ENCODE results near the gene SLC2A13.

DNA sequence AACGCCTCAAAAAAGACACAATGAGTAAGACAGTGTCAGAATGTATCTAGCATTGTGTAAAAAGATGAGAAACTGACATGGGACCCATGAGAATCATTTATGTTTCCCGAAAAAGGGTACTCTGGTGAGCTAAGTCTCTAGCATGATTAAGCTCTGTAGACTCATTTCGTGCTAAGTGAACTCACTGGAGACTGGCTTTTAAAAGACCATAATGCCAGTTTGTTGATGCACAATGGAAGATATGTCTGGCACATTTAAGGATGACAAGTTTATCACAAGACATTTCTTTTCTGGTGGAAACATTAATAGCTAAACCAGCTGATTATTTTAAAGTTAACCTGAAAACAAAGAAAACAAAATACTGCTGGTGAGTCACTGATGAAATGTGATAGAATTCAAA lies 233.5 kb downstream of the SLC2A13 start:
- no peak for TF ChIP-seq CTCF (IDR thresholded peaks at IDR 0.05)
- no peak for TF ChIP-seq POLR2A (IDR thresholded peaks at IDR 0.05)

All from testis (tissue), 2 donors.